Activated CD4-positive, alpha-beta T cell treated with anti-CD3 and anti-CD28 coated beads for 24 hours (primary cell): ENCODE measurements around the gene UBFD1.
"Not testable (repeated sequence)": the region's sequence is repeated elsewhere in the genome, so short reads cannot be mapped to it uniquely, and the experiment has no call there.

Source experiments
- DNase-seq, 2 donors: peaks; one replicate each; pipeline ENCODE4 v3.0.0-alpha.2; 2020; ENCODE audit warnings: low read depth in 2 of 2

UBFD1 gene

GRCh38 chr16:23608194-23608593, 50.7 kb downstream of the UBFD1 start:
- DNase-seq, result no peak

- no peak for DNase-seq
Measured at GRCh38 chr16:23609929-23610328, 52.4 kb downstream of the UBFD1 start.

- DNase-seq, result not testable (repeated sequence)
Measured at GRCh38 chr16:23610905-23611304, 53.4 kb downstream of the UBFD1 start.

GRCh38 chr16:23611936-23612335, 54.4 kb downstream of the UBFD1 start:
- DNase-seq, result no peak

GRCh38 chr16:23615805-23616204, 58.3 kb downstream of the UBFD1 start:
- DNase-seq, result no peak
